Gastrocnemius medialis (tissue), 4 donors: ENCODE results near the gene GAS2L1. TPM values are rescaled to one million over a fixed set of nuclear protein-coding genes. Genes with fewer than 3 reads are reported as not detected.

ENCODE experiments used
- ATAC-seq, 2 donors: fragments of 150-250 bp; one replicate each; pipeline ENCODE4 v1.9.1; 2016
- DNase-seq, 2 donors: peaks; one replicate each; pipeline ENCODE4 v3.0.0-alpha.2; 2019
- H3K27ac ChIP-seq, 4 donors: fragments of 200-600 bp; sonication (generic); 1 replicate in 1 of 4; 2 replicates in 3 of 4; pipeline ENCODE4 v1.5.1; 2016 to 2018; ENCODE audit warnings: mild to moderate bottlenecking in 2 of 4, moderate library complexity in 1 of 4
- H3K27me3 ChIP-seq, 3 donors: fragments of 200-600 bp; sonication (generic) in 2 of 3; 1 replicate in 1 of 3; 2 replicates in 2 of 3; pipeline versions ENCODE4 v1.5.1 to v1.6.0; 2016 to 2019; ENCODE audit warnings: mild to moderate bottlenecking in 1 of 3, moderate library complexity in 1 of 3
- H3K36me3 ChIP-seq, 2 donors: fragments of 200-600 bp; sonication (generic) in 1 of 2; one replicate each; pipeline ENCODE4 v1.5.1; 2017 to 2018
- H3K4me1 ChIP-seq, 2 donors: fragments of 200-600 bp; sonication (generic) in 1 of 2; one replicate each; pipeline ENCODE4 v1.5.1; 2016 to 2017; ENCODE audit warnings: mild to moderate bottlenecking in 2 of 2
- H3K4me3 ChIP-seq, 4 donors: fragments of 200-600 bp; sonication (generic) in 3 of 4; 1 replicate in 1 of 4; 2 replicates in 3 of 4; pipeline ENCODE4 v1.5.1; 2016 to 2019; ENCODE audit warnings: mild to moderate bottlenecking in 2 of 4
- H3K9me3 ChIP-seq, 3 donors: fragments of 200-600 bp; sonication (generic) in 2 of 3; 1 replicate in 1 of 3; 2 replicates in 2 of 3; pipeline ENCODE4 v1.5.1; 2016 to 2019
- CTCF ChIP-seq, 5 experiments: fragments of 450-650 bp in 3 of 5; fragments of 200-600 bp in 2 of 5; sonication (generic) in 2 of 5; IDR thresholded peaks in 4 of 5; conservative IDR thresholded peaks in 1 of 5; 1 replicate in 4 of 5; 2 replicates in 1 of 5; pipeline ENCODE4 v1.5.1; 2016 to 2019; ENCODE audit warnings: antibody characterized with exemption in 5 of 5, mild to moderate bottlenecking in 3 of 5, moderate library complexity in 3 of 5
- POLR2A ChIP-seq, 2 donors: fragments of 450-650 bp; IDR thresholded peaks; one replicate each; pipeline ENCODE4 v1.6.1; 2017; ENCODE audit warnings: antibody characterized with exemption in 2 of 2, mild to moderate bottlenecking in 2 of 2, moderate library complexity in 2 of 2
- in situ Hi-C, 4 donors: fragments of 200-750 bp; cut with MboI; loops; one replicate each; pipeline versions ENCODE4 v1.15.0 to v1.8.0; 2017; ENCODE audit warnings: low sequenced_read_pairs in 4 of 4
- intact Hi-C: fragments of 100-400 bp; cut with DNase I; formaldehyde crosslinking; loops from one replicate; pipeline ENCODE4 v1.15.1; 2023; ENCODE audit warnings: low total_unique reads
- total RNA-seq, 4 donors: library from RNA; depleted of rRNA; stranded (reverse); fragments of >200 nt; gene quantifications; one replicate each; pipeline versions ENCODE4 v1.1.0 to v1.2.3, GENCODE V29; 2016

GAS2L1 gene
- total RNA-seq, 4 donors from 2014 or later = 4.8 to 23.0 (median 6.6) TPM

GRCh38 chr22:29320546-29320945 is 14.1 kb downstream of the GAS2L1 start:
- Histone ChIP-seq H3K4me1 (no peaks in the 10 kb centered on the region), H3K27ac (no peak overlapping the region), H3K36me3 (no peaks in the 10 kb centered on the region), H3K4me3 (no peak overlapping the region), H3K27me3 (peaks cover 0 to 5% (median 3%) of the 10 kb centered on the region in 3 donors), H3K9me3 (no peaks in the 10 kb centered on the region)
- ATAC-seq (no peak), DNase-seq (no peak)
- no peak for TF ChIP-seq POLR2A (IDR thresholded peaks at IDR 0.05)
- TF ChIP-seq CTCF (IDR thresholded peaks at IDR 0.05 in 4 of 5, conservative IDR thresholded peaks at IDR 0.05 in 1 of 5) = no peak
- intact Hi-C loops = no loop called here
- in situ Hi-C loops = no loop called here

GRCh38 chr22:29323641-29324040 is 17.2 kb downstream of the GAS2L1 start:
- Histone ChIP-seq H3K27ac (no peak overlapping the region), H3K4me3 (no peak overlapping the region), H3K27me3 (no peaks in the 10 kb centered on the region), H3K9me3 (no peaks in the 10 kb centered on the region), H3K36me3 (no peaks in the 10 kb centered on the region), H3K4me1 (peaks cover 12% of the 10 kb centered on the region in 2 donors)
- DNase-seq (no peak), ATAC-seq (no peak)
- no peak for TF ChIP-seq CTCF (IDR thresholded peaks at IDR 0.05 in 4 of 5, conservative IDR thresholded peaks at IDR 0.05 in 1 of 5)
- TF ChIP-seq POLR2A (IDR thresholded peaks at IDR 0.05) = no peak
- in situ Hi-C loops (no loop called here), intact Hi-C loops (no loop called here)

- ATAC-seq = no peak
- DNase-seq = no peak
- H3K9me3 ChIP-seq = no peaks in the 10 kb centered on the region
- H3K4me3 ChIP-seq = no peak overlapping the region
- TF ChIP-seq CTCF (IDR thresholded peaks at IDR 0.05 in 4 of 5, conservative IDR thresholded peaks at IDR 0.05 in 1 of 5) (no peak), POLR2A (IDR thresholded peaks at IDR 0.05) (no peak)
- no peak overlapping the region for H3K27ac ChIP-seq
- no peaks in the 10 kb centered on the region for H3K36me3 ChIP-seq
- H3K4me1 ChIP-seq = peaks cover 28 to 29% of the 10 kb centered on the region in 2 donors
- in situ Hi-C loops (no loop called here), intact Hi-C loops (no loop called here)
- no peaks in the 10 kb centered on the region for H3K27me3 ChIP-seq
Measured at GRCh38 chr22:29325356-29325755, 18.9 kb downstream of the GAS2L1 start.

GRCh38 chr22:29325785-29326315 is 19.4 kb downstream of the GAS2L1 start:
- TF ChIP-seq CTCF (IDR thresholded peaks at IDR 0.05 in 4 of 5, conservative IDR thresholded peaks at IDR 0.05 in 1 of 5) (no peak), POLR2A (IDR thresholded peaks at IDR 0.05) (no peak)
- Histone ChIP-seq H3K27ac (no peak overlapping the region), H3K4me1 (peaks cover 33 to 34% of the 10 kb centered on the region in 2 donors), H3K4me3 (no peak overlapping the region), H3K36me3 (no peaks in the 10 kb centered on the region), H3K9me3 (no peaks in the 10 kb centered on the region), H3K27me3 (no peaks in the 10 kb centered on the region)
- DNase-seq (no peak), ATAC-seq (no peak)
- in situ Hi-C loops = no loop called here
- intact Hi-C loops = no loop called here

GRCh38 chr22:29326481-29326880 is 20.0 kb downstream of the GAS2L1 start:
- in situ Hi-C loops = no loop called here
- intact Hi-C loops = no loop called here
- ATAC-seq (no peak), DNase-seq (no peak)
- H3K4me1 ChIP-seq = peaks cover 38 to 40% of the 10 kb centered on the region in 2 donors
- H3K4me3 ChIP-seq = no peak overlapping the region
- H3K9me3 ChIP-seq = no peaks in the 10 kb centered on the region
- H3K27me3 ChIP-seq = no peaks in the 10 kb centered on the region
- H3K36me3 ChIP-seq = no peaks in the 10 kb centered on the region
- TF ChIP-seq CTCF (IDR thresholded peaks at IDR 0.05 in 4 of 5, conservative IDR thresholded peaks at IDR 0.05 in 1 of 5) (no peak), POLR2A (IDR thresholded peaks at IDR 0.05) (no peak)
- no peak overlapping the region for H3K27ac ChIP-seq
